OCI-LY1 (cell line): ENCODE results near the gene CSH1.
"Not testable (repeated sequence)": the region's sequence is repeated elsewhere in the genome, so short reads cannot be mapped to it uniquely, and the experiment has no call there.

Experiments
- H2AFZ ChIP-seq: fragments of 200-600 bp; sonication (generic), shearing (Covaris generic); 2 replicates; pipeline ENCODE4 v1.6.0; 2014; ENCODE audit warnings: antibody characterized with exemption, mild to moderate bottlenecking, low read length
- H3F3A ChIP-seq: fragments of 200-600 bp; sonication (generic), shearing (Covaris generic); 2 replicates; pipeline ENCODE4 v1.6.0; 2014; ENCODE audit warnings: mild to moderate bottlenecking, antibody characterized with exemption, low read length, moderate library complexity; ENCODE audit not compliant: insufficient read depth
- H3K27ac ChIP-seq: fragments of 200-600 bp; sonication (generic); 2 replicates; pipeline ENCODE4 v1.5.1; 2014; ENCODE audit warnings: low read length, mixed run types, mild to moderate bottlenecking, low read depth; ENCODE audit not compliant: poor library complexity, severe bottlenecking
- H3K27me3 ChIP-seq: fragments of 200-600 bp; sonication (generic); 2 replicates; pipeline ENCODE4 v1.6.0; 2014; ENCODE audit warnings: antibody characterized with exemption, mild to moderate bottlenecking, low read length, moderate library complexity; ENCODE audit not compliant: insufficient read depth
- H3K36me3 ChIP-seq: fragments of 200-600 bp; sonication (generic); 2 replicates; pipeline ENCODE4 v1.6.1; 2014; ENCODE audit warnings: mild to moderate bottlenecking, antibody characterized with exemption, low read length, moderate library complexity, mixed read lengths; ENCODE audit not compliant: insufficient read depth
- H3K4me1 ChIP-seq: fragments of 200-600 bp; sonication (generic); 2 replicates; pipeline ENCODE4 v1.5.1; 2014; ENCODE audit warnings: mild to moderate bottlenecking, low read length, moderate library complexity; ENCODE audit not compliant: insufficient read depth, severe bottlenecking
- H3K4me2 ChIP-seq: fragments of 200-600 bp; sonication (generic), shearing (Covaris generic); 2 replicates; pipeline ENCODE4 v1.6.1; 2014; ENCODE audit warnings: low read length
- H3K4me3 ChIP-seq: fragments of 200-600 bp; sonication (generic); 2 replicates; pipeline ENCODE4 v1.5.1; 2014; ENCODE audit warnings: low read length, low read depth, mild to moderate bottlenecking, mixed read lengths; ENCODE audit not compliant: poor library complexity, severe bottlenecking
- H3K79me2 ChIP-seq: fragments of 200-600 bp; shearing (Covaris generic); 2 replicates; pipeline ENCODE4 v1.6.1; 2016; ENCODE audit warnings: mixed run types, low read length, mixed read lengths; ENCODE audit not compliant: insufficient read depth
- H3K9ac ChIP-seq: fragments of 200-600 bp; sonication (generic), shearing (Covaris generic); 2 replicates; pipeline ENCODE4 v1.6.1; 2014; ENCODE audit warnings: mild to moderate bottlenecking, low read length, mixed read lengths
- H3K9me2 ChIP-seq: fragments of 200-600 bp; sonication (generic), shearing (Covaris generic); 2 replicates; pipeline ENCODE4 v1.6.1; 2014; ENCODE audit warnings: low read depth, mild to moderate bottlenecking, low read length, mixed read lengths
- H3K9me3 ChIP-seq: fragments of 200-600 bp; shearing (Covaris generic); 2 replicates; pipeline ENCODE4 v1.6.1; 2014; ENCODE audit warnings: low read length, mixed read lengths
- H4K20me1 ChIP-seq: fragments of 200-600 bp; sonication (generic), shearing (Covaris generic); 2 replicates; pipeline ENCODE4 v1.6.0; 2016; ENCODE audit warnings: mild to moderate bottlenecking, low read length; ENCODE audit not compliant: insufficient read depth
- TF ChIP-seq, protein P1 (sequence below): fragments of 200-600 bp; sonication (generic), shearing (Covaris generic); IDR thresholded peaks from 2 replicates; pipeline ENCODE4 v1.5.1; 2017; ENCODE audit warnings: mild to moderate bottlenecking, antibody characterized with exemption, low read length, moderate library complexity, mixed read lengths

CSH1 gene

DNA sequence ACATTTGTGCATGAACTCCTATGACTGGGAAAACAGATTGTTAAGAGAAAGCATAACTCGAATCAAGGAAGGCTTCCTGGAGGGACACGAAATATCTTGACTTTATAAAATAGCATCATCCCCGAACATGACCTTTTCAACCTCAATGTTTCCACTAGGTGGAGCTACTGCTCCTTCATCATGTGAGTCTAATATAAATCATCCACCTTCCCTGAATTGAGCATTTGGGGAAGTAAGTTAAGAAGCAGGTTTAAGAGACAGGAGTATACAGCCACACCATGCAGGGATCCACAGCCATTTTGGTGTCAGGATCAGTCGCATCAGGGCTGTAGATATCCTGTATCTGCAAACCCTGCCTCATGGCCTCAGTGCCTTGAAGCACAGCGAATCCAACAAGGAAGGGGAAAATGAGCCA is 7.4 kb upstream of the CSH1 start:
- not testable (repeated sequence) for H4K20me1 ChIP-seq, H3K27me3 ChIP-seq, H3K9me3 ChIP-seq, H2AFZ ChIP-seq, H3K9me2 ChIP-seq, H3K36me3 ChIP-seq, H3K4me1 ChIP-seq, H3K4me2 ChIP-seq, H3K27ac ChIP-seq, H3K9ac ChIP-seq, H3K79me2 ChIP-seq, H3F3A ChIP-seq, H3K4me3 ChIP-seq
- TF ChIP-seq, protein P1, sequence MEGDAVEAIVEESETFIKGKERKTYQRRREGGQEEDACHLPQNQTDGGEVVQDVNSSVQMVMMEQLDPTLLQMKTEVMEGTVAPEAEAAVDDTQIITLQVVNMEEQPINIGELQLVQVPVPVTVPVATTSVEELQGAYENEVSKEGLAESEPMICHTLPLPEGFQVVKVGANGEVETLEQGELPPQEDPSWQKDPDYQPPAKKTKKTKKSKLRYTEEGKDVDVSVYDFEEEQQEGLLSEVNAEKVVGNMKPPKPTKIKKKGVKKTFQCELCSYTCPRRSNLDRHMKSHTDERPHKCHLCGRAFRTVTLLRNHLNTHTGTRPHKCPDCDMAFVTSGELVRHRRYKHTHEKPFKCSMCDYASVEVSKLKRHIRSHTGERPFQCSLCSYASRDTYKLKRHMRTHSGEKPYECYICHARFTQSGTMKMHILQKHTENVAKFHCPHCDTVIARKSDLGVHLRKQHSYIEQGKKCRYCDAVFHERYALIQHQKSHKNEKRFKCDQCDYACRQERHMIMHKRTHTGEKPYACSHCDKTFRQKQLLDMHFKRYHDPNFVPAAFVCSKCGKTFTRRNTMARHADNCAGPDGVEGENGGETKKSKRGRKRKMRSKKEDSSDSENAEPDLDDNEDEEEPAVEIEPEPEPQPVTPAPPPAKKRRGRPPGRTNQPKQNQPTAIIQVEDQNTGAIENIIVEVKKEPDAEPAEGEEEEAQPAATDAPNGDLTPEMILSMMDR, result peak; percentile 30; the same call in 1 of the 2 replicates

DNA sequence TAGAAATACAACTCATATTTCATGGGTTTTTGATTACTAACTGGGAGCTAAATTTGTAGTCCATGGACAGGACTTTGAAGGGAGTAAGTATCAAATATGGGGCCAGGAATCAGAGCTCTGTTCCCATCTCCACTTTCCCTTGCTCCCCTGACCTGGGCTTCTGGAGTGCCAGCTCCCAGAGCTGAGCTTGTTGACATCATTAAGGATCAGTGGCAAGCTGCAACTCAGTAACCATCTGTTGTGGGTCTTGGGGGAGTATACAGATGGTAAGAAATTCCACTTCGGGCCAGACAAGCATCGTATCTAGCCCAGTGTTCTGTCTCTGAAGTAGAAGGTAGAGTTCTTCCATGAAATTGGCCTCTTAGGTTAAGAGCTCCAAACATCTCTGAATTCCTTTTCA is 5.6 kb upstream of the CSH1 start:
- not testable (repeated sequence) for H3K27ac ChIP-seq, H3K9me2 ChIP-seq, H3K9ac ChIP-seq, H3K9me3 ChIP-seq, H3K79me2 ChIP-seq, H2AFZ ChIP-seq, H3F3A ChIP-seq, H3K4me1 ChIP-seq, H3K4me3 ChIP-seq, H4K20me1 ChIP-seq, H3K4me2 ChIP-seq, H3K36me3 ChIP-seq, H3K27me3 ChIP-seq

DNA sequence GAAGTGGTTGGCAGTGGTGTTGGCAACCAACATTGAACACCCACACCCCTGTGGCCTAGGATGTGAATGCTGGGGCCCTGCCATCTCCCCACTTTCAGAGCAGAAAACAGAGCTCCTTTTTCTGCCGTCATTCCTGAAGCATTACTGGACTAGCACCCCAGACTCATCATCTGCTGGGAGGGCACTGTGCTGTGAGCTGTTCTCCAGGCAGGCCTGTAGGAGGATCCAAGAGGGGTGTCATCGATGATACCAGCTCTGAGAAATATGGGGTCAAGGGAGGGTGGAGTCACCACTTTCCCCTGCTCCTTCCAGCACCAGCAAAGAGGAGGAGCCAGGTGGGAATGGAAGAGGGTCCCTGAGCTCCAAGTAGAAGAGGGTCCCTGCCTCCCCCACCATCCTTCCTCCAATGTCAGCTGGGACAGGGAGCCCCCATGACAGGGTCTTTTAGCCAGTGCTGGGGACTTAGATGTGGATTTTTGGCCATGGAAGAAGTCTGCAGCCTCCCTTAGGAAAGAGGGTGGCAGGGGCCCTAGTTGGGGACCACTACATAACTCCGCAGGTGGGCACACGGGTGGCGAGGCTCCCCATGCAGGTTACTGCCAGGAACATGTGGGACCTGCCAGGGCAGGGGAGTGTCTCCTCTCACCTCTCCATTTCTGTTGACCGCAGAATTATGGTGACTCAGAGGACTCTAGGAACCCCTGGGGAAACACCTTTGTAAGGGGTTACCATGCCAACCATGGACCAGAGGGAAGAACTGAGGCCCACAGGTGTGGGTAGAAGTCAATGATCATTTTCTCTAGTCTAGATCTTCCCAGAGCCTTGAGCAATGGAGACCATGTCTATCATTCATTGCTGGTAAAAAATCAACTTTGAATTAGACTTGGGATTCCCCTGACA is 2.8 kb upstream of the CSH1 start:
- not testable (repeated sequence) for H3K4me3 ChIP-seq, H4K20me1 ChIP-seq, H3K4me2 ChIP-seq, H3K27me3 ChIP-seq, H2AFZ ChIP-seq, H3K79me2 ChIP-seq, H3K4me1 ChIP-seq, H3K9me3 ChIP-seq, H3K9me2 ChIP-seq, H3K27ac ChIP-seq, H3F3A ChIP-seq, H3K9ac ChIP-seq, H3K36me3 ChIP-seq

DNA sequence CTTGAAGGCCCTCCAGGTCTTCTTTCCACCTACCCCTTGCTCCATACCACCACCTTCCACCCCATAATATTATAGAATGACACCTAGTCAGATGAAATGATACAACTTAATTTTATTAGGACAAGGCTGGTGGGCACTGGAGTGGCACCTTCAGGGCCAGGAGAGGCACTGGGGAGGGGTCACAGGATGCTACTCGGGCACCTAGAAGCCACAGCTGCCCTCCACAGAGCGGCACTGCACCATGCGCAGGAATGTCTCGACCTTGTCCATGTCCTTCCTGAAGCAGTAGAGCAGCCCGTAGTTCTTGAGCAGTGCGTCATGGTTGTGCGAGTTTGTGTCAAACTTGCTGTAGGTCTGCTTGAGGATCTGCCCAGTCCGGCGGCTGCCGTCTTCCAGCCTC is 1.6 kb downstream of the CSH1 start:
- H4K20me1 ChIP-seq, result not testable (repeated sequence)

DNA sequence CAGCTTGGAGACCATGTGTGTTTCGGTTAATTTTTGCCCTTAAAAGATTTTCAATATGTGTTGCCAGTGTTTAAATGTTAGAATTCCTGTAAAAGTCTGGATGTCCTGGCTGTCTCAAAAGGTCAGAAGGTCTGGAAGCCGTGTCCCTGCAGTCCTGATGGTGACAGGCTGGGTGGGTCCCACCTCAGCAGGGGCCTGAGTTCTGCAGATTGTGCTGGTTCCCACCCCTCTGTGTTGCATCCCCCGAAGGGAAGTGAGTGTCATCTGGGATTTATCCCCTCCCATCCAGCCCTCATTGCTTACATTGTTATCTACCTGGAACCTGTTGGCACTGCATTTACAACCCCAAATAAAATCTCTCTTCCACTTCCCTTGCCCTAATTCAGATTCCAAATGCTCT is 2.4 kb downstream of the CSH1 start:
- H4K20me1 ChIP-seq, H3K27ac ChIP-seq, H2AFZ ChIP-seq, H3F3A ChIP-seq, H3K9me3 ChIP-seq, H3K9ac ChIP-seq, H3K27me3 ChIP-seq, H3K4me2 ChIP-seq, H3K4me3 ChIP-seq, H3K79me2 ChIP-seq, H3K36me3 ChIP-seq, H3K4me1 ChIP-seq, H3K9me2 ChIP-seq: not testable (repeated sequence)

More for the DNA sequence above, 1.6 kb downstream of the CSH1 start:
- H3K9me3 ChIP-seq, H3K79me2 ChIP-seq, H3K9ac ChIP-seq, H3K4me3 ChIP-seq, H3K9me2 ChIP-seq, H3K27me3 ChIP-seq, H3K4me2 ChIP-seq, H3K4me1 ChIP-seq, H3K27ac ChIP-seq, H3F3A ChIP-seq, H3K36me3 ChIP-seq, H2AFZ ChIP-seq: not testable (repeated sequence)

DNA sequence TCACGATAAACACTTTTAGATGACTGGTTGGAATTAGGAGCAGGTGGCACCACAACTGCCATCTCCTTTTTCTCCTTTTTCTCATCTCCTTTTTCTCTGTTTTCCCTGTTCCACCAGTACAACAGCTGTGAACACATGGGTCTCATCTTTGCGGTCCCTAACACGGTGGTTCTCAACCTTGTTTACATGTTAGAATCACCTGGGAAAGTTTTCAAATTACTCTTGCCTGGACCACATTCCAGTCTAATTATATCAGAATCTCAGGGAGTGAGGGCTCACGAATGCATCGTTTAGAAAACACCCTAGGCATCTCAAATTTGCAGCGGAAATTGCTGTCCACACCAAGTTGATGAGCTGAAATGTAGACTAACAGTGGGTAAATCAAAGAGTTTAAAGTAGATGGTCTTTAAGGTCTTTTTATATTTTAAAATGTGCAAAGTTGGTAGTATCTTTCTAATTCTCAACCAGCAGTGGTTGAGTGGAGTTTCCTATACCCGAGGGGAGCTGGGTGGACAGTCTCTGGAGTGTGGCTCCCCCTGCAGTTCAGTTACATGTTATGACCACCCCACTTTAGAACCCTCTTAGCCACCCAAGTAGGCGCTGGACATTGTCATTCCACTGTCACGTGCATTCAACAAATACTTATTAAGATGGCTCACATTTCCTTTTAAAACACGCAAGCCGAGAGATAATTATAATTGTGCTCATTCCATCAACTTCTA is 3.9 kb downstream of the CSH1 start:
- H3F3A ChIP-seq, H3K27me3 ChIP-seq, H3K9me3 ChIP-seq, H3K36me3 ChIP-seq, H4K20me1 ChIP-seq, H3K9ac ChIP-seq, H3K79me2 ChIP-seq, H3K9me2 ChIP-seq, H2AFZ ChIP-seq, H3K27ac ChIP-seq, H3K4me3 ChIP-seq, H3K4me1 ChIP-seq, H3K4me2 ChIP-seq: not testable (repeated sequence)
